Keratinocyte (primary cell): ENCODE measurements around the gene IGFBP3.

Experiments used
- CTCF ChIP-seq, 3 experiments: IDR thresholded peaks in 1 of 3; conservative IDR thresholded peaks in 1 of 3; optimal IDR thresholded peaks in 1 of 3; 2 replicates in 2 of 3; 3 replicates in 1 of 3; pipeline versions ENCODE3 to v1.5.1; 2011; ENCODE audit warnings: low read length in 3 of 3, mild to moderate bottlenecking in 3 of 3, moderate library complexity in 2 of 3, control low read depth in 1 of 3, inconsistent platforms in 1 of 3; ENCODE audit not compliant: insufficient read depth in 2 of 3; ENCODE audit errors: extremely low read depth in 1 of 3
- EZH2 ChIP-seq: IDR thresholded peaks from one replicate; pipeline ENCODE4 v1.6.1; 2012; ENCODE audit warnings: inconsistent platforms, mild to moderate bottlenecking, low read length, moderate library complexity

DNA sequence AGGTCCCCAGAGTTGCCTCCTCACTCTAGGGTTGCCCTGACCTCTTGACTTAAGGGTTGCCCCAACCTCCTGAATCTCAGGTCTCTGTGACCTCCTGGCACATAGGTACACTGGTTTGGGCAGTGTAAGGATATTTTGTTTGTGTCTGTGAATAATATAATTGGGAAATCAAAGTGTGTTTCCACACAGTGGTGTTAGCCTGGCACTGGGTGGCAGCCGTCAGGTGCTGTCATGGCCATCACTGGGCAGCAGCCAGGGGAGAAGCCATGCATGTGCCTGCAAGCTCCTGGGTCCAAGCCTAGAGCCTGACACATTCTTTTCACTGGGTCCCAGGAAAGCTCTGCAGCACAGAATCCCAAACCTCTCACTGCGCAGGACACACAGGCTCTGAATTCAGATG is 44.6 kb downstream of the IGFBP3 start:
- TF ChIP-seq CTCF (optimal IDR thresholded peaks at IDR 0.05 in 1 of 3, IDR thresholded peaks at IDR 0.05 in 1 of 3, conservative IDR thresholded peaks at IDR 0.05 in 1 of 3; ENCODE audit: extremely low read depth in 1 of 3, insufficient read depth in 2 of 3, low read length in 3 of 3) (no peak), EZH2 (no peak)
